ENCODE results near the gene NOL4L. TPM values are rescaled to one million over a fixed set of nuclear protein-coding genes. Genes with fewer than 3 reads are reported as not detected.

The NOL4L gene
- total and polyA plus RNA-seq, 2 experiments from 2014 or later, result 38.8 to 39.2 TPM

- TF ChIP-seq NANOG (IDR thresholded peaks at IDR 0.05; ENCODE audit: borderline replicate concordance), result no peak
- no peak for TF ChIP-seq ZNF331 (CRISPR knock-in tag; IDR thresholded peaks at IDR 0.05; ENCODE audit: low read depth)
- no peak for TF ChIP-seq ZNF462 (CRISPR knock-in tag; IDR thresholded peaks at IDR 0.05)
- TF ChIP-seq EZH2phosphoT487 (IDR thresholded peaks at IDR 0.05; ENCODE audit: unreplicated experiment), result no peak
- TF ChIP-seq CTCF (conservative IDR thresholded peaks at IDR 0.05; ENCODE audit: low read depth in 2 of 2), result 0 out of 4 replicates have a peak, but pooled peaks of 1 of the 2 experiments have one; percentile 7
- no peak for TF ChIP-seq CREB1 (CRISPR knock-in tag; IDR thresholded peaks at IDR 0.05; ENCODE audit: low read depth)
- TF ChIP-seq REST (IDR thresholded peaks at IDR 0.05; ENCODE audit: unreplicated experiment), result no peak
- TF ChIP-seq STAT1 (IDR thresholded peaks at IDR 0.05; ENCODE audit: unreplicated experiment), result no peak
- TF ChIP-seq EZH2 (IDR thresholded peaks at IDR 0.05; ENCODE audit: low read depth, unreplicated experiment), result no peak
- Histone ChIP-seq H3F3A (replicated peaks; ENCODE audit: low read depth) (no peaks in the 10 kb centered on the region; the same call in 1 of the 2 replicates), H3K79me2 (replicated peaks; ENCODE audit: insufficient read depth) (no peaks in the 10 kb centered on the region), H3K4me2 (no peak overlapping the region), H3K4me1 (ENCODE audit: insufficient read depth) (peaks cover 10% of the 10 kb centered on the region; the same call in 1 of the 2 replicates), H4K20me1 (replicated peaks; ENCODE audit: insufficient read depth) (no peaks in the 10 kb centered on the region; the same call in 1 of the 2 replicates), H3K36me3 (ENCODE audit: insufficient read depth) (no peaks in the 10 kb centered on the region), H3K9me2 (ENCODE audit: insufficient read depth) (no peaks in the 10 kb centered on the region), H2AFZ (no peak overlapping the region), H3K4me3 (no peak overlapping the region), H3K27ac (ENCODE audit: low read depth) (no peak overlapping the region), H3K27me3 (ENCODE audit: insufficient read depth) (no peaks in the 10 kb centered on the region)
- Mint-ChIP-seq H3K9me3 (no peaks in the 10 kb centered on the region), H3K27ac (no peak overlapping the region), H3K36me3 (ENCODE audit: low read depth) (no peaks in the 10 kb centered on the region), H3K4me1 (peaks cover 9% of the 10 kb centered on the region), H3K4me3 (no peak overlapping the region), H3K27me3 (ENCODE audit: insufficient read depth, low read depth, poor library complexity) (peaks cover 12% of the 10 kb centered on the region)
- no peak for DNase-seq (ENCODE audit: low spot score)
- no peak for ATAC-seq
These were observed 62.1 kb downstream of the NOL4L start for GRCh38 chr20:32522776-32523612.

Data from GM23338 (cell line).